A549 (cell line): ENCODE data around the gene ULK4.

Source experiments
- CTCF ChIP-seq: fragments of >200 bp; sonication (Bioruptor Twin); formaldehyde crosslinking; IDR thresholded peaks from 3 replicates; pipeline ENCODE4 v1.5.1; 2016
- ELK1 ChIP-seq: fragments of 150-350 bp; IDR thresholded peaks from 2 replicates; pipeline ENCODE4 v1.6.1; 2014; ENCODE audit warnings: low read depth, mild to moderate bottlenecking, low read length
- HMGXB4 ChIP-seq: fragments of 250-450 bp; sonication (Bioruptor Pico); IDR thresholded peaks from 2 replicates; pipeline ENCODE4 v1.5.0; 2021; ENCODE audit warnings: mild to moderate bottlenecking, moderate library complexity, borderline replicate concordance
- MAZ ChIP-seq: fragments of 150-350 bp; IDR thresholded peaks from 2 replicates; pipeline ENCODE4 v1.6.1; 2014; ENCODE audit warnings: antibody characterized with exemption, low read depth, low read length, borderline replicate concordance
- POLR2A ChIP-seq: IDR thresholded peaks from 2 replicates; pipeline ENCODE4 v1.6.1; 2012; ENCODE audit warnings: mild to moderate bottlenecking, low read length
- RNF2 ChIP-seq: fragments of 200-600 bp; sonication (generic); IDR thresholded peaks from 2 replicates; pipeline ENCODE4 v1.6.1; 2016; ENCODE audit warnings: low read depth, mild to moderate bottlenecking, antibody characterized with exemption, moderate library complexity, borderline replicate concordance
- TP53 ChIP-seq: fragments of 250-450 bp; sonication (Bioruptor Pico); IDR thresholded peaks from 2 replicates; pipeline ENCODE4 v1.5.0; 2021; ENCODE audit warnings: mild to moderate bottlenecking, moderate library complexity
- ZSCAN20 ChIP-seq: fragments of 250-450 bp; sonication (Bioruptor Pico); IDR thresholded peaks from 2 replicates; pipeline ENCODE4 v1.8.0; 2022; ENCODE audit warnings: mild to moderate bottlenecking, moderate library complexity
- TF ChIP-seq, protein P1 (sequence below): IDR thresholded peaks from 2 replicates; pipeline ENCODE4 v1.6.1; 2012

DNA sequence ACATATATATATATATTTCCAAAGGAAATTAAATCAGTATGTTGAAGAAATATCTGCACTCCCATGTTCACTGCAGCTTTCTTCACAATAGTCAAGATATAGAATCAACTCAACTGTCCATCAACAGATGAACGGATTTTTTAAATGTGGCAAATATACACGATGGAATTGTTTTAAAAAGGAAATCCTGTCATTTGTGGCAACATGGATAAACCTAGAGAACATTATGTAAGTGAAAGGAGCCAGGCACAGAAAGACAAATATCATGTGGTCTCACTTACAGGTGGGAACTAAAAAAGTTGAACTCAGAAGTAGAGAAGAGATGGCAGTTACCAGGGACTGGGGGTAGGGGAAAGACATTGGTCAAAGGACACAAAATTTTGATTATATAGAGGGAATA lies 253.7 kb downstream of the ULK4 start:
- no peak for TF ChIP-seq TP53 (CRISPR knock-in tag)
- no peak for TF ChIP-seq CTCF
- TF ChIP-seq POLR2A, result no peak
- no peak for TF ChIP-seq ELK1
- TF ChIP-seq MAZ, result no peak
- TF ChIP-seq ZSCAN20, result no peak
- TF ChIP-seq HMGXB4 (CRISPR knock-in tag), result no peak
- TF ChIP-seq RNF2, result no peak
- TF ChIP-seq, protein P1, sequence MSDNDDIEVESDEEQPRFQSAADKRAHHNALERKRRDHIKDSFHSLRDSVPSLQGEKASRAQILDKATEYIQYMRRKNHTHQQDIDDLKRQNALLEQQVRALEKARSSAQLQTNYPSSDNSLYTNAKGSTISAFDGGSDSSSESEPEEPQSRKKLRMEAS, result no peak
